ENCODE results near the gene ABTB1.
A peak's percentile ranks its signal among the peaks of the same experiment; 100 is the strongest.

Gene ABTB1

GRCh38 chr3:127672429-127673190, at the start of gene ABTB1:
Gene ABTB1, plus strand, starts transcription at chr3:127672952. Its CDS starts 74 bp downstream, at chr3:127673026.
- DNase-seq (ENCODE audit: low read depth in 3 of 3), result peak; percentile 70 to 87 (median 74)

GRCh38 chr3:127624063-127624462, 48.7 kb upstream of the ABTB1 start:
- no peak for DNase-seq (ENCODE audit: low read depth in 3 of 3)

- DNase-seq (ENCODE audit: low read depth in 3 of 3), result no peak
Measured at GRCh38 chr3:127625821-127626220, 46.9 kb upstream of the ABTB1 start.

- no peak for DNase-seq (ENCODE audit: low read depth in 3 of 3)
Measured at GRCh38 chr3:127628426-127628787, 44.3 kb upstream of the ABTB1 start.

- DNase-seq (ENCODE audit: low read depth in 3 of 3), result no peak
Measured at GRCh38 chr3:127628788-127629466, 43.8 kb upstream of the ABTB1 start, which contains the start of gene PODXL2. Gene PODXL2, plus strand, starts transcription at chr3:127629185. Its CDS starts 35 bp downstream, at chr3:127629220.

- peak in 1 of 3 donors; percentile 5 for DNase-seq (ENCODE audit: low read depth in 3 of 3)
Measured at GRCh38 chr3:127629467-127630403, 43.0 kb upstream of the ABTB1 start.

- DNase-seq (ENCODE audit: low read depth in 3 of 3), result no peak
Measured at GRCh38 chr3:127630811-127631714, 41.7 kb upstream of the ABTB1 start.

- no peak for DNase-seq (ENCODE audit: low read depth in 3 of 3)
Measured at GRCh38 chr3:127632035-127632820, 40.5 kb upstream of the ABTB1 start.

- no peak for DNase-seq (ENCODE audit: low read depth in 3 of 3)
Measured at GRCh38 chr3:127634653-127635052, 38.1 kb upstream of the ABTB1 start.

- DNase-seq (ENCODE audit: low read depth in 3 of 3), result no peak
Measured at GRCh38 chr3:127637546-127637945, 35.2 kb upstream of the ABTB1 start.

- DNase-seq (ENCODE audit: low read depth in 3 of 3), result no peak
Measured at GRCh38 chr3:127637971-127638370, 34.8 kb upstream of the ABTB1 start.

GRCh38 chr3:127639173-127640041, 33.3 kb upstream of the ABTB1 start:
- no peak for DNase-seq (ENCODE audit: low read depth in 3 of 3)

- no peak for DNase-seq (ENCODE audit: low read depth in 3 of 3)
Measured at GRCh38 chr3:127640042-127640355, 32.8 kb upstream of the ABTB1 start.

- DNase-seq (ENCODE audit: low read depth in 3 of 3), result no peak
Measured at GRCh38 chr3:127644641-127645370, 27.9 kb upstream of the ABTB1 start.

GRCh38 chr3:127645371-127646015, 27.3 kb upstream of the ABTB1 start:
- DNase-seq (ENCODE audit: low read depth in 3 of 3), result no peak

- no peak for DNase-seq (ENCODE audit: low read depth in 3 of 3)
Measured at GRCh38 chr3:127646501-127647046, 26.2 kb upstream of the ABTB1 start.

GRCh38 chr3:127647166-127647844, 25.4 kb upstream of the ABTB1 start:
- DNase-seq (ENCODE audit: low read depth in 3 of 3), result no peak

Data from stimulated activated CD4-positive, alpha-beta T cell treated with anti-CD3 and anti-CD28 coated beads, TNF-alpha, amount 100 ng/mL, for 48 hours (primary cell).